COLO668 (cell line): ENCODE results near the gene MAGI2.
"Not testable (repeated sequence)": the region's sequence is repeated elsewhere in the genome, so short reads cannot be mapped to it uniquely, and the experiment has no call there.

Experiments used
- DNase-seq: peaks from one replicate; lab custom pipeline; 2025; ENCODE audit not compliant: unreplicated experiment; lab: John Stamatoyannopoulos, UW

Gene MAGI2

GRCh38 chr7:78514634-78515033 is 938.8 kb downstream of the MAGI2 start:
- no peak for DNase-seq

GRCh38 chr7:78510580-78511188 is 942.8 kb downstream of the MAGI2 start:
- peak; percentile 31 for DNase-seq

- DNase-seq: not testable (repeated sequence)
Observed at GRCh38 chr7:78503301-78503700, 950.2 kb downstream of the MAGI2 start.

GRCh38 chr7:78501064-78501463 is 952.4 kb downstream of the MAGI2 start:
- DNase-seq: no peak

- DNase-seq: no peak
Observed at GRCh38 chr7:78499971-78500370, 953.5 kb downstream of the MAGI2 start.

GRCh38 chr7:78499283-78499682 is 954.2 kb downstream of the MAGI2 start:
- DNase-seq: no peak

- DNase-seq: no peak
Observed at GRCh38 chr7:78497728-78498427, 955.6 kb downstream of the MAGI2 start.

- no peak for DNase-seq
Observed at GRCh38 chr7:78496096-78496630, 957.3 kb downstream of the MAGI2 start.

- DNase-seq: no peak
Observed at GRCh38 chr7:78493401-78493800, 960.1 kb downstream of the MAGI2 start.

GRCh38 chr7:78492146-78492545 is 961.3 kb downstream of the MAGI2 start:
- DNase-seq: no peak

GRCh38 chr7:78490524-78490923 is 962.9 kb downstream of the MAGI2 start:
- DNase-seq: no peak

- DNase-seq: no peak
Observed at GRCh38 chr7:78489476-78490240, 963.8 kb downstream of the MAGI2 start.

GRCh38 chr7:78487464-78487863 is 966.0 kb downstream of the MAGI2 start:
- no peak for DNase-seq

- no peak for DNase-seq
Observed at GRCh38 chr7:78479348-78479747, 974.1 kb downstream of the MAGI2 start.

GRCh38 chr7:78476851-78477405 is 976.5 kb downstream of the MAGI2 start:
- no peak for DNase-seq

GRCh38 chr7:78473571-78474301 is 979.7 kb downstream of the MAGI2 start:
- no peak for DNase-seq

- DNase-seq: no peak
Observed at GRCh38 chr7:78473021-78473420, 980.4 kb downstream of the MAGI2 start.

GRCh38 chr7:78472519-78472918 is 980.9 kb downstream of the MAGI2 start:
- DNase-seq: no peak

GRCh38 chr7:78465894-78466293 is 987.6 kb downstream of the MAGI2 start:
- no peak for DNase-seq

GRCh38 chr7:78463039-78463438 is 990.4 kb downstream of the MAGI2 start:
- no peak for DNase-seq

GRCh38 chr7:78450706-78451105 is 1002.8 kb downstream of the MAGI2 start:
- DNase-seq: no peak
